Endothelial cell of umbilical vein (primary cell): ENCODE measurements around the gene CLIP2.

Source experiments
- EZH2 ChIP-seq: IDR thresholded peaks from 2 replicates; pipeline ENCODE4 v1.6.1; 2012; ENCODE audit warnings: borderline replicate concordance, low read depth, mild to moderate bottlenecking, moderate library complexity, low read length, inconsistent platforms; ENCODE audit not compliant: severe bottlenecking
- MAX ChIP-seq: IDR thresholded peaks from 2 replicates; pipeline ENCODE4 v1.6.1; 2011; ENCODE audit not compliant: insufficient read depth, insufficient read length
- POLR2A ChIP-seq: IDR thresholded peaks from 2 replicates; pipeline ENCODE4 v1.6.1; 2012; ENCODE audit warnings: low read depth, mild to moderate bottlenecking, control low read depth, low read length
- POLR2AphosphoS5 ChIP-seq: IDR thresholded peaks from 2 replicates; pipeline ENCODE4 v1.6.1; 2012; ENCODE audit warnings: low read depth, mild to moderate bottlenecking, control low read depth, low read length, moderate library complexity; ENCODE audit not compliant: insufficient read depth
- TF ChIP-seq, protein P1 (sequence below), 2 donors: IDR thresholded peaks; 1 replicate in 1 of 2; 2 replicates in 1 of 2; pipeline ENCODE4 v1.5.1; 2011; ENCODE audit warnings: low read length in 2 of 2, mild to moderate bottlenecking in 2 of 2, moderate library complexity in 2 of 2, control low read depth in 1 of 2, inconsistent platforms in 1 of 2, low read depth in 1 of 2; ENCODE audit not compliant: insufficient read depth in 1 of 2; ENCODE audit errors: extremely low read depth in 1 of 2

GRCh38 chr7:74277636-74278035, 11.6 kb upstream of the CLIP2 start:
- no peak for TF ChIP-seq EZH2
- TF ChIP-seq, protein P1, sequence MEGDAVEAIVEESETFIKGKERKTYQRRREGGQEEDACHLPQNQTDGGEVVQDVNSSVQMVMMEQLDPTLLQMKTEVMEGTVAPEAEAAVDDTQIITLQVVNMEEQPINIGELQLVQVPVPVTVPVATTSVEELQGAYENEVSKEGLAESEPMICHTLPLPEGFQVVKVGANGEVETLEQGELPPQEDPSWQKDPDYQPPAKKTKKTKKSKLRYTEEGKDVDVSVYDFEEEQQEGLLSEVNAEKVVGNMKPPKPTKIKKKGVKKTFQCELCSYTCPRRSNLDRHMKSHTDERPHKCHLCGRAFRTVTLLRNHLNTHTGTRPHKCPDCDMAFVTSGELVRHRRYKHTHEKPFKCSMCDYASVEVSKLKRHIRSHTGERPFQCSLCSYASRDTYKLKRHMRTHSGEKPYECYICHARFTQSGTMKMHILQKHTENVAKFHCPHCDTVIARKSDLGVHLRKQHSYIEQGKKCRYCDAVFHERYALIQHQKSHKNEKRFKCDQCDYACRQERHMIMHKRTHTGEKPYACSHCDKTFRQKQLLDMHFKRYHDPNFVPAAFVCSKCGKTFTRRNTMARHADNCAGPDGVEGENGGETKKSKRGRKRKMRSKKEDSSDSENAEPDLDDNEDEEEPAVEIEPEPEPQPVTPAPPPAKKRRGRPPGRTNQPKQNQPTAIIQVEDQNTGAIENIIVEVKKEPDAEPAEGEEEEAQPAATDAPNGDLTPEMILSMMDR (IDR thresholded peaks at IDR 0.05; ENCODE audit: extremely low read depth in 1 of 2, insufficient read depth in 1 of 2, low read depth in 1 of 2, low read length in 2 of 2) = no peak
- no peak for TF ChIP-seq POLR2AphosphoS5
- TF ChIP-seq POLR2A = no peak
- no peak for TF ChIP-seq MAX
